IMR-90 (cell line): ENCODE results near the gene ABAT. TPM values are rescaled to one million over a fixed set of nuclear protein-coding genes. Genes with fewer than 3 reads are reported as not detected.

Source experiments
- ATAC-seq: fragments of 200-7000 bp; cut with Tn5 transposase; 2 replicates; pipeline ENCODE4 v1.9.1; 2020; ENCODE audit warnings: low read depth, mild to moderate bottlenecking, moderate library complexity
- BruUV-seq: library from RNA; stranded (reverse); fragments of 400-500 nt; replicated peaks from 2 replicates; lab custom pipeline; 2021; lab: Mats Ljungman, UMichigan
- CTCF ChIA-PET: fragments of 300-600 bp; formaldehyde crosslinking; extraction: SDS; loops from one replicate; lab custom pipeline; 2021; ENCODE audit warnings: antibody characterized with exemption; lab: Yijun Ruan, JAX
- POLR2A ChIA-PET: fragments of 300-600 bp; sonication (Branson Sonifier 250); formaldehyde crosslinking; loops from one replicate; lab custom pipeline; 2022; ENCODE audit warnings: antibody characterized with exemption; ENCODE audit not compliant: unreplicated experiment; lab: Charles Lee
- DNase-seq: peaks from one replicate; pipeline ENCODE4 v3.0.0; 2013
- H2AFZ ChIP-seq: replicated peaks from 2 replicates; pipeline ENCODE3; 2013; ENCODE audit warnings: low read length, mild to moderate bottlenecking; ENCODE audit not compliant: poor library complexity
- H2AK5ac ChIP-seq: 2 replicates; pipeline ENCODE4 v1.6.1; 2013; ENCODE audit warnings: low read depth, low read length, inconsistent platforms
- H2AK9ac ChIP-seq: replicated peaks from 2 replicates; pipeline ENCODE3; 2013; ENCODE audit warnings: mild to moderate bottlenecking, low read depth, low read length, moderate library complexity; ENCODE audit not compliant: poor library complexity
- H2BK120ac ChIP-seq: 2 replicates; pipeline ENCODE4 v1.6.1; 2013; ENCODE audit warnings: low read depth, low read length, inconsistent platforms
- H2BK15ac ChIP-seq: 3 replicates; pipeline ENCODE4 v1.6.1; 2013; ENCODE audit warnings: low read depth, low read length, inconsistent platforms
- H2BK20ac ChIP-seq: 2 replicates; pipeline ENCODE4 v1.6.1; 2013; ENCODE audit warnings: low read depth, mild to moderate bottlenecking, inconsistent platforms, low read length, moderate library complexity
- H2BK5ac ChIP-seq: 2 replicates; pipeline ENCODE4 v1.6.1; 2013; ENCODE audit warnings: mild to moderate bottlenecking, low read depth, low read length, inconsistent platforms; ENCODE audit not compliant: poor library complexity, severe bottlenecking
- H3K14ac ChIP-seq: replicated peaks from 2 replicates; pipeline ENCODE4 v1.6.1; 2013; ENCODE audit warnings: low read depth, low read length, inconsistent platforms
- H3K18ac ChIP-seq: 2 replicates; pipeline ENCODE4 v1.6.1; 2013; ENCODE audit warnings: low read depth, low read length, control low read depth
- H3K23ac ChIP-seq: 2 replicates; pipeline ENCODE4 v1.6.1; 2013; ENCODE audit warnings: low read depth, low read length, inconsistent platforms
- H3K27ac ChIP-seq: 2 replicates; pipeline ENCODE4 v1.5.1; 2013; ENCODE audit warnings: mild to moderate bottlenecking, control low read depth, low read length; ENCODE audit not compliant: insufficient read depth
- H3K27me3 ChIP-seq: 2 replicates; pipeline ENCODE4 v1.6.1; 2013; ENCODE audit warnings: low read length; ENCODE audit not compliant: control insufficient read depth, insufficient read depth
- H3K36me3 ChIP-seq: 2 replicates; pipeline ENCODE4 v1.6.1; 2013; ENCODE audit warnings: low read length, mixed read lengths; ENCODE audit not compliant: control insufficient read depth, insufficient read depth
- H3K4ac ChIP-seq: 2 replicates; pipeline ENCODE4 v1.6.1; 2013; ENCODE audit warnings: low read depth, low read length, inconsistent platforms
- H3K4me1 ChIP-seq: 2 replicates; pipeline ENCODE4 v1.6.1; 2013; ENCODE audit warnings: low read length, mixed read lengths; ENCODE audit not compliant: control insufficient read depth, insufficient read depth
- H3K4me2 ChIP-seq: 2 replicates; pipeline ENCODE4 v1.6.1; 2013; ENCODE audit warnings: low read depth, mild to moderate bottlenecking, control low read depth, low read length, moderate library complexity
- H3K4me3 ChIP-seq: 2 replicates; pipeline ENCODE4 v1.5.1; 2013; ENCODE audit warnings: low read depth, mild to moderate bottlenecking, control low read depth, low read length, moderate library complexity; ENCODE audit not compliant: insufficient read depth
- H3K56ac ChIP-seq: 2 replicates; pipeline ENCODE4 v1.6.1; 2013; ENCODE audit warnings: low read length, inconsistent platforms; ENCODE audit not compliant: insufficient read depth; ENCODE audit errors: extremely low read depth
- H3K79me1 ChIP-seq, 2 experiments: 2 replicates each; pipeline ENCODE4 v1.6.1; 2013; ENCODE audit warnings: low read length in 2 of 2, inconsistent platforms in 1 of 2, low read depth in 1 of 2
- H3K9ac ChIP-seq: 2 replicates; pipeline ENCODE4 v1.6.1; 2013; ENCODE audit warnings: low read depth, low read length, control low read depth
- H3K9me1 ChIP-seq: 2 replicates; pipeline ENCODE4 v1.6.1; 2013; ENCODE audit warnings: low read length, inconsistent platforms; ENCODE audit not compliant: insufficient read depth
- H3K9me3 ChIP-seq: 2 replicates; pipeline ENCODE4 v1.6.1; 2013; ENCODE audit warnings: low read length; ENCODE audit not compliant: control insufficient read depth, insufficient read depth
- H4K20me1 ChIP-seq: 2 replicates; pipeline ENCODE4 v1.6.1; 2013; ENCODE audit warnings: low read length, inconsistent platforms; ENCODE audit not compliant: insufficient read depth
- H4K5ac ChIP-seq: 2 replicates; pipeline ENCODE4 v1.6.1; 2013; ENCODE audit warnings: mild to moderate bottlenecking, low read depth, low read length, control low read depth
- H4K8ac ChIP-seq, 2 experiments: 2 replicates each; pipeline ENCODE4 v1.6.1; 2013; ENCODE audit warnings: low read depth in 2 of 2, low read length in 2 of 2, control low read depth in 1 of 2, inconsistent platforms in 1 of 2
- H4K91ac ChIP-seq: 2 replicates; pipeline ENCODE4 v1.6.1; 2013; ENCODE audit warnings: low read depth, low read length, inconsistent platforms; ENCODE audit not compliant: insufficient read depth
- FOS ChIP-seq: fragments of 150-350 bp; IDR thresholded peaks from 2 replicates; pipeline ENCODE4 v1.6.1; 2016; ENCODE audit warnings: low read depth, low read length
- MAFK ChIP-seq: IDR thresholded peaks from 2 replicates; pipeline ENCODE4 v1.6.1; 2012; ENCODE audit warnings: low read depth, low read length, improper control_type of control experiment
- MXI1 ChIP-seq: IDR thresholded peaks from 2 replicates; pipeline ENCODE4 v1.6.1; 2012; ENCODE audit warnings: low read depth, mild to moderate bottlenecking, low read length, moderate library complexity, borderline replicate concordance
- NFE2L2 ChIP-seq: fragments of 150-350 bp; IDR thresholded peaks from 2 replicates; pipeline ENCODE4 v1.6.1; 2016; ENCODE audit warnings: low read depth, mild to moderate bottlenecking, low read length
- RFX5 ChIP-seq: IDR thresholded peaks from 2 replicates; pipeline ENCODE4 v1.8.0; 2012; ENCODE audit warnings: low read depth, mild to moderate bottlenecking, low read length, moderate library complexity
- WGBS, 2 experiments: methylation state at CpG; one replicate each; pipeline versions ENCODE4 v1.1.5 to v1.1.7; 2013; ENCODE audit warnings: missing lambda C conversion rate in 2 of 2; ENCODE audit not compliant: insufficient read length in 1 of 2; ENCODE audit errors: extremely low coverage in 2 of 2; 5-methylcytosine and 5-hydroxymethylcytosine counted together
- dilution Hi-C: fragments of 300-500 bp; cut with HindIII; formaldehyde crosslinking; loops from one replicate; pipeline ENCODE4 v1.14.3; 2018; ENCODE audit warnings: low sequenced_read_pairs; ENCODE audit not compliant: unreplicated experiment
- in situ Hi-C: fragments of 300-500 bp; cut with MboI; formaldehyde crosslinking; loops from 3 replicates; pipeline ENCODE4 v1.14.3; 2019; ENCODE audit warnings: low sequenced_read_pairs, inconsistent platforms, mixed read lengths
- intact Hi-C: fragments of 100-400 bp; cut with micrococcal nuclease; formaldehyde crosslinking; loops from 2 replicates; pipeline ENCODE4 v1.10.0; 2022
- polyA plus RNA-seq, 3 experiments: library from polyadenylated mRNA; depleted of rRNA; stranded (reverse); fragments of >200 nt; gene quantifications; 2 replicates each; pipeline ENCODE4 v1.2.3, GENCODE V29; 2012; ENCODE audit warnings: low replicate concordance in 1 of 3
- total RNA-seq: library from RNA; depleted of rRNA; stranded (reverse); fragments of >200 nt; gene quantifications from 2 replicates; pipeline ENCODE4 v1.2.3, GENCODE V29; 2012
- TF ChIP-seq, protein P1 (sequence below): conservative IDR thresholded peaks from 2 replicates; pipeline ENCODE4 v1.5.1; 2012; ENCODE audit warnings: mild to moderate bottlenecking, low read depth, low read length, improper control_type of control experiment

Gene ABAT
- total and polyA plus RNA-seq, 2 of the 4 experiments (the other 2 are of a cell fraction) = 4.5 to 6.9 TPM

DNA sequence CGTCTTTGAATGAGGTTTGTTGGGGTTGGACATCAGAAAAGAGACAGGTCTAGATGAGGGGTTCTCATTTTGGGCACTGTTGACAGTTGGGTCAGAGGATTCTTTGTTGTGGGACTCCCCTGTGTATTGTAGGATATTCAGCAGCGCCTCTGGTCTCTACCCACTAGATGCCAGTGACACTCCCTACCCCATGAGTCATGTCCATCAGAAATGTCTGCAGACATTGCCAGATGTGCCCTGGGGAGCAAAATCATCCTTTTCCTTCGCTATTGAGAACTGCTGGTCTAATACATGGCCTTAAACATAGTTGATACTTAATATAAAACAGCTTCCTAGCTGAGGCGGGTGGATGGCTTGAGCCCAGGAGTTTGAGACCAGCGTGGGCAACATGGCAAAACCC is 3.1 kb downstream of the ABAT start:
- Histone ChIP-seq H3K27ac (no peak overlapping the region), H3K4ac (no peak overlapping the region), H3K23ac (no peak overlapping the region), H2BK5ac (no peak overlapping the region), H2BK120ac (no peak overlapping the region), H2AK9ac (no peak overlapping the region), H2BK20ac (no peak overlapping the region), H3K27me3 (no peaks in the 10 kb centered on the region), H4K5ac (no peak overlapping the region), H4K8ac (no peak overlapping the region), H3K4me1 (peaks cover 5% of the 10 kb centered on the region), H3K9ac (no peak overlapping the region), H3K14ac (no peak overlapping the region), H2AK5ac (no peak overlapping the region), H3K4me3 (no peak overlapping the region), H4K91ac (no peak overlapping the region), H3K4me2 (no peak overlapping the region), H3K18ac (no peak overlapping the region), H3K9me3 (peaks cover 2% of the 10 kb centered on the region; the same call in 1 of the 2 replicates), H2AFZ (no peak overlapping the region), H4K20me1 (no peaks in the 10 kb centered on the region), H3K36me3 (no peaks in the 10 kb centered on the region), H2BK15ac (no peak overlapping the region), H3K9me1 (no peaks in the 10 kb centered on the region; the same call in 1 of the 2 replicates), H3K56ac (no peak overlapping the region), H3K79me1 (no peaks in the 10 kb centered on the region)
- ATAC-seq = no peak
- ChIA-PET CTCF (no interaction called here), POLR2A (no interaction called here)
- no CpG with 5 or more reads among the region's 5 CpGs for WGBS, 2 experiments
- BruUV-seq = no TSS peak
- dilution Hi-C loops (no loop called here), in situ Hi-C loops (no loop called here), intact Hi-C loops (no loop called here)
- TF ChIP-seq MAFK (no peak), MXI1 (no peak), FOS (no peak), NFE2L2 (no peak), RFX5 (no peak)
- TF ChIP-seq, protein P1, sequence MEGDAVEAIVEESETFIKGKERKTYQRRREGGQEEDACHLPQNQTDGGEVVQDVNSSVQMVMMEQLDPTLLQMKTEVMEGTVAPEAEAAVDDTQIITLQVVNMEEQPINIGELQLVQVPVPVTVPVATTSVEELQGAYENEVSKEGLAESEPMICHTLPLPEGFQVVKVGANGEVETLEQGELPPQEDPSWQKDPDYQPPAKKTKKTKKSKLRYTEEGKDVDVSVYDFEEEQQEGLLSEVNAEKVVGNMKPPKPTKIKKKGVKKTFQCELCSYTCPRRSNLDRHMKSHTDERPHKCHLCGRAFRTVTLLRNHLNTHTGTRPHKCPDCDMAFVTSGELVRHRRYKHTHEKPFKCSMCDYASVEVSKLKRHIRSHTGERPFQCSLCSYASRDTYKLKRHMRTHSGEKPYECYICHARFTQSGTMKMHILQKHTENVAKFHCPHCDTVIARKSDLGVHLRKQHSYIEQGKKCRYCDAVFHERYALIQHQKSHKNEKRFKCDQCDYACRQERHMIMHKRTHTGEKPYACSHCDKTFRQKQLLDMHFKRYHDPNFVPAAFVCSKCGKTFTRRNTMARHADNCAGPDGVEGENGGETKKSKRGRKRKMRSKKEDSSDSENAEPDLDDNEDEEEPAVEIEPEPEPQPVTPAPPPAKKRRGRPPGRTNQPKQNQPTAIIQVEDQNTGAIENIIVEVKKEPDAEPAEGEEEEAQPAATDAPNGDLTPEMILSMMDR = no peak
- DNase-seq = no peak
